Right lobe of liver (tissue), 4 donors: ENCODE data around the gene USP48.

ENCODE experiments used
- CTCF ChIP-seq, 4 donors: fragments of 200-600 bp in 3 of 4; fragments of 450-650 bp in 1 of 4; IDR thresholded peaks; one replicate each; pipeline versions ENCODE4 v1.5.1 to v1.8.0; 2016 to 2022; ENCODE audit warnings: antibody characterized with exemption in 4 of 4, mild to moderate bottlenecking in 2 of 4
- POLR2A ChIP-seq: fragments of 450-650 bp; IDR thresholded peaks from one replicate; pipeline ENCODE4 v1.6.1; 2017; ENCODE audit warnings: antibody characterized with exemption, mild to moderate bottlenecking
- donor health status: DM: no; HTN: no; CAD: no.
- donor health status: DM: no; HTN: no; CAD: no.
- donor health status: DM: no; HTN: yes; CAD: no.

DNA sequence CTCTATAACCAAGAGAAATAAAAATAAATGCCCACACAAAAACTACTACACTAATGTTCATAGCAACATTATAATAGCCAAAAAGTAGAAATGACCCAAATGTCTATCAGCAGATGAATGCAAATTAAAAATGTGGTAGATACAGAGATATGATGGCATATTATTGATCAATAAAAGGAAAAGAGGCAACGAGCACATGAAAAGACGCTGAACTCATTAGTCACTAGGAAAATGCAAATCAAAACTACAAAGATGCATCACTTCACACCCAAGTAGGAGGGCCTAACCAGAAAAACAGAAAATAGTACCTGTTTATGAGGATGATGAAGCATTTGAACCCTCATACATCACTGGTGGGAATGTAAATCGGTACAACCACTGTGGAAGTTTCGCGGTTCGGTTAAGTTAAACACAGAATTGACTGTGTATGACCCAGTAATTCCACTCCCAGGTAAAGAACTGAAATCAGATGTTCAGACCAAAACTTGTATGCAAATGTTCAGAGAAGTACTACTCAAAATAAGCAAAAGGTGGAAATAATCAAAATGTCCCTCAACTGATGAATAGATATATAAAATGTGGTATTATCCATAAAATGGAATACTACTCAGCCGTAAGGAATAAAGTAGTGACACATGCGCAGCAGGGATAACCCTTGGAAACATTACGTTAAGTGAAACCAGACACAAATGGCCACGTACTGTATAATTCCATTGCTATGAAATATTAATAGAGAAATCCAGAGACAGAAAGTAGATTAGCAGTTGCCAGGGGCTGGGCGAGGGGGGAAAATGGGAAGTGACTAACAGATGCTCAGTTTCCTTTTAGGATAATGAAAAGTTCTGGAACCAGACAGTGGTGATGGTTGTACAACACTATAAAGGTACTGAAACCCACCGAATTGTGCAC, 3.1 kb downstream of the USP48 start:
- no peak for TF ChIP-seq POLR2A
- TF ChIP-seq CTCF (IDR thresholded peaks at IDR 0.05), result no peak
